Upper lobe of left lung (tissue), 6 donors: ENCODE measurements around the gene AVPR1A. TPM values are rescaled to one million over a fixed set of nuclear protein-coding genes. Genes with fewer than 3 reads are reported as not detected.
"Not testable (repeated sequence)": the region's sequence is repeated elsewhere in the genome, so short reads cannot be mapped to it uniquely, and the experiment has no call there.

ENCODE experiments used
- ATAC-seq, 2 donors: fragments of 200-7000 bp; cut with Tn5 transposase; one replicate each; pipeline ENCODE4 v1.9.1; 2022; ENCODE audit warnings: mild to moderate bottlenecking in 2 of 2, moderate library complexity in 2 of 2; ENCODE audit not compliant: low FRiP score in 2 of 2
- DNase-seq, 2 donors: peaks; one replicate each; pipeline ENCODE4 v3.0.0-alpha.2; 2019 to 2020
- H3K27ac ChIP-seq, 4 donors: fragments of 200-600 bp; sonication (generic); one replicate each; pipeline ENCODE4 v1.5.1; 2016 to 2019
- H3K27me3 ChIP-seq, 4 donors: fragments of 200-600 bp; sonication (generic); one replicate each; pipeline ENCODE4 v1.5.1; 2017 to 2019
- H3K36me3 ChIP-seq, 4 donors: fragments of 200-600 bp; sonication (generic); one replicate each; pipeline ENCODE4 v1.5.1; 2016 to 2019
- H3K4me1 ChIP-seq, 4 donors: fragments of 200-600 bp; sonication (generic); one replicate each; pipeline ENCODE4 v1.5.1; 2018 to 2019
- H3K4me3 ChIP-seq, 4 donors: fragments of 200-600 bp; sonication (generic); one replicate each; pipeline ENCODE4 v1.5.1; 2017 to 2019; ENCODE audit warnings: mild to moderate bottlenecking in 2 of 4, moderate library complexity in 1 of 4
- H3K9me3 ChIP-seq, 4 donors: fragments of 200-600 bp; sonication (generic); one replicate each; pipeline ENCODE4 v1.5.1; 2018 to 2019
- EP300 ChIP-seq, 4 donors: sonication (generic); formaldehyde crosslinking; IDR thresholded peaks; one replicate each; pipeline ENCODE4 v1.5.1; 2017; ENCODE audit warnings: antibody characterized with exemption in 4 of 4, control low read depth in 2 of 4
- POLR2A ChIP-seq, 4 donors: fragments of 450-650 bp; IDR thresholded peaks; one replicate each; pipeline ENCODE4 v1.5.1; 2016 to 2017; ENCODE audit warnings: antibody characterized with exemption in 4 of 4, mild to moderate bottlenecking in 2 of 4
- POLR2AphosphoS5 ChIP-seq, 2 donors: sonication (generic); formaldehyde crosslinking; IDR thresholded peaks; one replicate each; pipeline ENCODE4 v1.5.1; 2017; ENCODE audit warnings: antibody characterized with exemption in 2 of 2
- WGBS, 2 donors: methylation state at CpG; one replicate each; pipeline ENCODE4 v1.1.5; 2017 to 2018; 5-methylcytosine and 5-hydroxymethylcytosine counted together
- total RNA-seq, 6 donors: library from RNA; depleted of rRNA in 4 of 6; stranded (reverse); fragments of >200 nt in 4 of 6; gene quantifications; one replicate each; pipeline versions ENCODE4 v1.1.0 to v1.2.1, GENCODE V29; 2016 to 2021
- TF ChIP-seq, protein P1 (sequence below), 6 experiments: fragments of 450-650 bp in 4 of 6; fragments of 200-600 bp in 2 of 6; sonication (generic) in 2 of 6; IDR thresholded peaks; one replicate each; pipeline ENCODE4 v1.5.1; 2016 to 2019; ENCODE audit warnings: antibody characterized with exemption in 6 of 6
- donor health status: DM: no; HTN: no; CAD: no; lungs with moderate emphysema.
- donor health status: DM: no; HTN: yes; CAD: no; lungs with severe emphysema.

AVPR1A gene
- 1 to 10 TPM in 2 of 6 donors, under 1 TPM in 3, not detected in 1; 0.33 to 2.5 (median 0.74) TPM for total RNA-seq

DNA sequence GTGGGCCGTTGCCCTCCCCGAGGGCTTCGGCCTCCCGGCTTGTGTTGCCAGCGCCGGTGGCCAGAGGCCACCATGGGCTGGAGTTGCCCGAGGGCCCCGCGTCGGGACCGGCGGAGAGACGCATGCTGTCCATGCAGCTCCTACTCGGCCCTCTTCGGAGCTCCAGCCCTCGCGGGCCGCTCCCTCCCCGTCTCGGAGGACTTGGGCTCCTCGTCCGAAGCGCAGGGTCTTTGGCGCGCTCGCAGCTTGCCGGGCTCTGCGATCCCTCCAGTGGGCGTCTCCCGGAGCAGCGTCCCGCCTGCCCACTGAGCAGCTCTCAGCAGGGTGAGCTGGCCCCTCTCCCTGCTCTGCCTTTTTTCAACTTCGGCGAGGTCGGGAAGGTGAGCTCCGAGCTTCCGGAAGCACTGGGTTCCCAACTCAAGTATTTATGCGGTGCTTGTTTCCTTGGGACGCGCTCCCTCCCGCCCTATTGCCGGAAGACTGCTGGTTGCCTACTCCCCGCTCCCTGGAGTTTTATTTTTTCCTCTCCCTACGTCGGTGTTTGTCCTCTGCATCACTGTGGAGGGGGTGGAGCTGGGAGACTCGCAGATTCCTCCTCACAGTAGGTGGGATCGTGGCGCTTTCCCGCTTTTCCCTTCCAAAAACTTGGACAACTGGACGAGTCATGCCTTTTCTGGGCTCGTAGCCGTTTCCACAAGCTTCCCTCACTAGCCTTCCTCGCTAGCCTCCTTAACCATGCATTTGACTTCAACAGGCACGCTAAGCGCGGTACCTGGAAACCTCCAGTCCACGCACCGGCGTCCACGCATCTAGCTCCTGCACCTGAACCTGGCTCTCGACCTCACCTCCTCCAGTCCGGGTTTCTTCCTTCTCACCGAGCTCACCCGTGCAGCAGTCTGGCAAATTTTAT is at the start of gene AVPR1A:
AVPR1A (minus strand) TSS at position 489 of the 910 bp plus-strand sequence; CDS start at position 124, 365 bp downstream.
- WGBS, 2 donors, result 3 to 6% methylated on average over 27 to 46 of the region's 64 CpGs
- peak in 1 of 2 donors; percentile 76 for DNase-seq
- peak; percentile 34 to 46 for ATAC-seq
- Histone ChIP-seq H3K27me3 (peaks cover 0 to 21% (median 15%) of the 10 kb centered on the region in 4 donors), H3K4me3 (peak within 1 kb of the TSS in 3 of 4 donors; percentile 32 to 48 (median 35)), H3K36me3 (no peaks in the 10 kb centered on the region), H3K4me1 (peaks cover 8 to 26% (median 19%) of the 10 kb centered on the region in 4 donors), H3K27ac (no peak within 1 kb of the TSS), H3K9me3 (no peaks in the 10 kb centered on the region)
- TF ChIP-seq EP300 (IDR thresholded peaks at IDR 0.05) (no peak), POLR2AphosphoS5 (IDR thresholded peaks at IDR 0.05) (no peak)
- TF ChIP-seq, protein P1, sequence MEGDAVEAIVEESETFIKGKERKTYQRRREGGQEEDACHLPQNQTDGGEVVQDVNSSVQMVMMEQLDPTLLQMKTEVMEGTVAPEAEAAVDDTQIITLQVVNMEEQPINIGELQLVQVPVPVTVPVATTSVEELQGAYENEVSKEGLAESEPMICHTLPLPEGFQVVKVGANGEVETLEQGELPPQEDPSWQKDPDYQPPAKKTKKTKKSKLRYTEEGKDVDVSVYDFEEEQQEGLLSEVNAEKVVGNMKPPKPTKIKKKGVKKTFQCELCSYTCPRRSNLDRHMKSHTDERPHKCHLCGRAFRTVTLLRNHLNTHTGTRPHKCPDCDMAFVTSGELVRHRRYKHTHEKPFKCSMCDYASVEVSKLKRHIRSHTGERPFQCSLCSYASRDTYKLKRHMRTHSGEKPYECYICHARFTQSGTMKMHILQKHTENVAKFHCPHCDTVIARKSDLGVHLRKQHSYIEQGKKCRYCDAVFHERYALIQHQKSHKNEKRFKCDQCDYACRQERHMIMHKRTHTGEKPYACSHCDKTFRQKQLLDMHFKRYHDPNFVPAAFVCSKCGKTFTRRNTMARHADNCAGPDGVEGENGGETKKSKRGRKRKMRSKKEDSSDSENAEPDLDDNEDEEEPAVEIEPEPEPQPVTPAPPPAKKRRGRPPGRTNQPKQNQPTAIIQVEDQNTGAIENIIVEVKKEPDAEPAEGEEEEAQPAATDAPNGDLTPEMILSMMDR (IDR thresholded peaks at IDR 0.05), result no peak

DNA sequence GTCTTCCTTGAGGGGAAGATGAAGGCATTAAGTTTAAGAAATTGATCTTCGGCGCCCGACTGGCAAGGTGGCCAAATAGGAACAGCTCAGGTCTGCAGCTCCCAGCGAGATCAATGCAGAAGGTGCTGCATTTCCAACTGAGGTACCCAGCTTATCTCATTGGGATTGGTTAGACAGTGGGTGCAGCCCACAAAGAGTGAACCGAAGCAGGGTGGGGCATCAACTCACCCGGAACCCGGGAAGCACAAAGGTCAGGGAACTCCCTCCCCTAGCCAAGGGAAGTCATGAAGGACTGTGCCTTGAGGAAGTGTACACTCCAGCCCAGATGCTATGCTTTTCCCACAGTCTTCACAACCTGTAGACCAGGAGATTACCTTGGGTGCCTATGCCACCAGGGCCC is 45.2 kb upstream of the AVPR1A start:
- no peaks in the 10 kb centered on the region for H3K27me3 ChIP-seq
- TF ChIP-seq EP300 (IDR thresholded peaks at IDR 0.05), result no peak
- TF ChIP-seq, protein P1 (IDR thresholded peaks at IDR 0.05), result no peak
- TF ChIP-seq POLR2A (IDR thresholded peaks at IDR 0.05), result no peak
- no peak for TF ChIP-seq POLR2AphosphoS5 (IDR thresholded peaks at IDR 0.05)
- DNase-seq, result no peak
- WGBS, 2 donors, result 87 to 88% methylated on average over 4 to 7 of the region's 7 CpGs
- no peak for ATAC-seq
- no peaks in the 10 kb centered on the region for H3K4me1 ChIP-seq
- H3K4me3 ChIP-seq, result no peak overlapping the region
- no peak overlapping the region for H3K27ac ChIP-seq
- H3K36me3 ChIP-seq, result no peaks in the 10 kb centered on the region
- no peaks in the 10 kb centered on the region for H3K9me3 ChIP-seq

DNA sequence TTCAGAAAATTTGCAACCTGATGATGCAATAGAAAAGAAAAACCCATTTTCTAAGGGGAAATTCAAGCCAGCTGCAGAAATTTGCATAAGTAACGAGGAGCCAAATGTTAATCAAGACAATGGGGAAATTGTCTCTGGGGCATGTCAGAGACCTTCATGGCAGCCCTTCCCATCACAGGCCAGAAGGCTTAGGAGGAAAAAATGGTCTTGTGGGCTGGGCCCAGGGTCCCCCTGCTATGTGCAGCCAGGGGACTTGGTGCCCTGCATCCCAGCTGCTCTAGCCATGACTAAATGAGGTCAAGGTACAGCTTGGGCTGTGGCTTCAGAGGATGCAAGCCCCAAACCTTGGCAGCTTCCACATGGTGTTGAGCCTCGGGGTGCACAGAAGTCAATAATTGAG is 28.2 kb upstream of the AVPR1A start:
- DNase-seq, result no peak
- TF ChIP-seq POLR2AphosphoS5 (IDR thresholded peaks at IDR 0.05), result no peak
- TF ChIP-seq, protein P1 (IDR thresholded peaks at IDR 0.05), result no peak
- TF ChIP-seq POLR2A (IDR thresholded peaks at IDR 0.05), result no peak
- no peak for TF ChIP-seq EP300 (IDR thresholded peaks at IDR 0.05)
- Histone ChIP-seq H3K4me3 (no peak overlapping the region), H3K9me3 (peaks cover 0 to 25% (median 16%) of the 10 kb centered on the region in 4 donors), H3K4me1 (no peaks in the 10 kb centered on the region), H3K36me3 (no peaks in the 10 kb centered on the region), H3K27me3 (no peaks in the 10 kb centered on the region), H3K27ac (no peak overlapping the region)
- no peak for ATAC-seq
- 64 to 77% methylated on average over 2 of the region's 2 CpGs for WGBS, 2 donors

DNA sequence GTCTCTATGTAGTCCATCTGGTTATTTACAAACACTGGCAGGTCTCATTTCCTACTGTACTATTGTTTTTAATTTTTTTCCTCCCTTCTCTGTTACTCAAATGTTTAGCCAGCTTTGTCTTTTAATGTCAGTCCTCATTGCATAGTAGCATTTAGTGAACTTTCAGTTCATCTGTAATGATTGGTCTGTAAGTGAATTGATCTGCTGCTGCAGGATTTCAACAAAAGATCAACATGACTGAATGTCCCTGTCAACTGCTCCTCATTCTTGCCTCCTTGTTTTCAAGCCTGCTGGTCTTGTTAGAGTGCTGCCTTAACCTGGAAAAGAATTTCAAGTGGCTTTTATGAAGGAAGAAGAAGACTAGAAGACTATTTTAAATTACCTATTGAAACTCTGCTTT is 19.3 kb upstream of the AVPR1A start:
- H3K4me3 ChIP-seq, result no peak overlapping the region
- H3K9me3 ChIP-seq, result peaks cover 0 to 1% (median 0%) of the 10 kb centered on the region in 4 donors
- no peaks in the 10 kb centered on the region for H3K4me1 ChIP-seq
- ATAC-seq (no peak), DNase-seq (no peak)
- no peaks in the 10 kb centered on the region for H3K36me3 ChIP-seq
- H3K27ac ChIP-seq, result no peak overlapping the region
- H3K27me3 ChIP-seq, result no peaks in the 10 kb centered on the region
- TF ChIP-seq EP300 (IDR thresholded peaks at IDR 0.05), result no peak
- TF ChIP-seq, protein P1 (IDR thresholded peaks at IDR 0.05), result no peak
- no peak for TF ChIP-seq POLR2A (IDR thresholded peaks at IDR 0.05)
- no peak for TF ChIP-seq POLR2AphosphoS5 (IDR thresholded peaks at IDR 0.05)

DNA sequence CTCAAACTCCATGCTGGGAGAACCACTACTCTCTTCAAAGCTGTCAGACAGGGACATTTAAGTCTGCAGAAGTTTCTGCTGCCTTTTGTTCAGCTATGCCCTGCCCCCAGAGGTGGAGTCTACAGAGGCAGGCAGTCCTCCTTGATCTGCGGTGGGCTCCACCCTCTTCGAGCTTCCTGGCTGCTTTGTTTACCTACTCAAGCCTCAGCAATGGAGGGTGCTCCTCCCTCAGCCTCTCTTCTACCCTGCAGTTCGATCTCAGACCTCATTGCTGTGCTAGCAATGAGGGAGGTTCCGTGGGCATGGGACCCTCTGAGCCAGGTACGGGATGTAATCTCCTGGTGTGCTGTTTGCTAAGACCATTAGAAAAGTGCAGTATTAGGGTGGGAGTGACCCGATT is 16.7 kb upstream of the AVPR1A start:
- H3K36me3 ChIP-seq, H3K4me3 ChIP-seq, DNase-seq, H3K27me3 ChIP-seq, ATAC-seq, H3K27ac ChIP-seq, H3K4me1 ChIP-seq, H3K9me3 ChIP-seq: not testable (repeated sequence)
- 75 to 79% methylated on average over 5 to 6 of the region's 6 CpGs for WGBS, 2 donors
